ENCODE measurements around the gene TGFB2.

The TGFB2 gene

DNA sequence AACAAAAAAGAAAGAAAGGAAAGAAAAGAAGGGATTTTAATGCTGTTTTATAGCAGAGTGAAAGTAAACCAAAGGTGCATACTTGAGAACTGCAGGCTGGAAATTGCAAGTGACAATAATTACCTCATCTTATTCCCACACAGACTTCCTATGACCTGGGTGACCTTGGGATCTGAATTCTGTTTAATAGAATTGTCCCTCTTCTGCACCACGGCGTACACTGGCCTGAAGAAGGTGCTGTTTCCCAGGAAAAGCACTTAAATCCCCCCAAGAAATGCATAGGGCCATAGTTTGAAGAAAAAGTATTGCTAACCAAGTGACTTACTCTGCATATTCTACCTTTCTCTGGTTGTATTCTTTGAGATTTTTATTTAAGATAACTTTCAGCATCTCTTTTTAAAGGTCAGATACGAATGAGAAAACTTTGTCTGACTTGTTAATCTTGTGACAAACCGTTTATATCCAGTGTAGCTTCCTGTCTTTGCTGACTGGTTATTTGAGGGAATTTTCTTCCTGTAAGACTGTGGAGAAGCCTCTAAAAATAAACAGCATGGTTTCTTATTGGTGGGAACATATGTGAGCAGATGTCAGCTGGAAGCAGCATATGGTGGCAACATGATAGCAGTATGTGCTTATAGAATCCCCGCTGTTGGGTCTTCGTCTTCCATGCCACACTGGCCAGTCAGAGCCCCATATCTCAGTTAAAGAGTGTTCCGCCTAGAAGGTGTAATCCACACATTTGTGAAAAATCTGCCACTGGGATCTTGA lies 16.3 kb downstream of the TGFB2 start:
- DNase-seq (ENCODE audit: low read depth): no peak

DNA sequence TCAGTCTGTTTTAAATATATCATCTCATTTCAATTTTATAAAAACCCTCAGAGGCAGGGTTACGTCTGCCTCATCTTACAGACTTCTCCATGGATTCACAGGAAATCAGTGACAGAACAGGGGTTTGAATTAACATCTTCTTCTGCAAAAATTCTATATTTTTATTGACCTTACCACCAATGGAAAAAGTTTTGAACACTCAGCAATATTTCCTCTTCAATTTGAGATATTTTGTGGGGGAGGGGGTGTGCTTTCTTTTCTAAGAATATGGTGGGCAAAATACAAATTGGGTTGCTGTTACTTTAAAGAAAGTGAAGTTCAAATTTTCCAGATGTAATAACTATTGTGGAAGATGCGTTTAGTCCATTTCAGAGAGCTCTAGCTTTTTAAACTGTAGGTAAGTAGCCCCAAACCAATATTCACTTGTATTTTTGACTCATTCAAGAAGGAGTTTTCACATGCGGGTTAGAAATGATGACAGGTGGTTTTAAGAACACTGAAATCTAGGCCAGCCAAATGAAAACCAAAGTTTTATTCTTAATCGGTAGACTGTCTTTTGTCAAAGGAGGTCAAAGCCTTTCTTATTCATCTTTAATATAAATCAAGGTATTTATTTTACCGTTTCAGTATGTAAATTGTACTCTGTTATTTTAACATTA lies 17.4 kb downstream of the TGFB2 start:
- no peak for DNase-seq (ENCODE audit: low read depth)

DNA sequence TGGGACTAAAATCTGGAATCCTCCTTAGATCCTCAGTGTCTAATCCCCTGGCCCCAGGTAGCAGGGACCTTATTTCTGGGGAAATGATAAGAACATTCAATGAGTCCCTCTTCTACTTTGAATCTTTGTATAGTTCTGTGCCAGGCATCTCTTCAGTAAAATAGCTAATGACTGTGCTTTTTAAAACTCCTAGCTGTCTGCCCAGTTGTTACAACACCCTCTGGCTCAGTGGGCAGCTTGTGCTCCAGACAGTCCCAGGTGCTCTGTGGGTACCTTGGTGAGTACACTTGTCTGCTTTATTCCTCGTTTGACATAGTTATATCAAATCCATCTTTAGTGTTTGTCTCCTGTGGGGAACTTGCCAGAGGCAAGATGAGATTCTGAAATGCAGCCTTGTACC lies 18.0 kb downstream of the TGFB2 start:
- no peak for DNase-seq (ENCODE audit: low read depth)

DNA sequence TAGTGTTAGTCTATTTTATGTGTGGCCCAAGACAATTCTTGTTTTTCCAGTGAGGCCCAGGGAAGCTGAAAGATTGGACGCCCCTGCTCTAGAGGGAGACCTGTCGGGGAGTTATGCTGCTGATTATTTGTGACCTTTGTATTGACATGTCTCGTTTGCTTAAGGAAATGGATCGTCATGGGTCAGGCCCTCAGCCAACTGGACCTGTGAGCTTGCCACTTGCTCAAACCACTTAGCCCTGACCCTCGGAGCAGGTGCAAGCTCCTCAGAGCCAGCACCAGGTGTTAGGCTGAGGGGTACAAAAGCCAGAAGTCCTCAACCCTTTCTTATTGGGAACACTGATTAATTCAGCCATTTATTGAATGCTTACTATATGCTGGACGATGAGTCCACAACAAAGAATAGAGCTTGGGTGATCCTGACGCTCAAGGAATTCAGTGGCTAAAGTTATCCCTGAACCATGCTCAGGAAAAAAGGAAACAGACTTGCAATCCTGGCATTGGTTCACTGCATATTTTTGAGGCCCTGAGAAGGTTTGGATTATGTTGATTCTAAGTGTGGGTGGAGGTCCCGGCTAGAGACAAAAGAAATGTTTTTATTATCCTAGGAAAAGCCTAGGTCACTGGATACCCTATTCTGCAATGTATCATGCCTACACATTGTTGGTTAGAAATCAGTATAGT lies 19.0 kb downstream of the TGFB2 start:
- DNase-seq (ENCODE audit: low read depth): no peak

DNA sequence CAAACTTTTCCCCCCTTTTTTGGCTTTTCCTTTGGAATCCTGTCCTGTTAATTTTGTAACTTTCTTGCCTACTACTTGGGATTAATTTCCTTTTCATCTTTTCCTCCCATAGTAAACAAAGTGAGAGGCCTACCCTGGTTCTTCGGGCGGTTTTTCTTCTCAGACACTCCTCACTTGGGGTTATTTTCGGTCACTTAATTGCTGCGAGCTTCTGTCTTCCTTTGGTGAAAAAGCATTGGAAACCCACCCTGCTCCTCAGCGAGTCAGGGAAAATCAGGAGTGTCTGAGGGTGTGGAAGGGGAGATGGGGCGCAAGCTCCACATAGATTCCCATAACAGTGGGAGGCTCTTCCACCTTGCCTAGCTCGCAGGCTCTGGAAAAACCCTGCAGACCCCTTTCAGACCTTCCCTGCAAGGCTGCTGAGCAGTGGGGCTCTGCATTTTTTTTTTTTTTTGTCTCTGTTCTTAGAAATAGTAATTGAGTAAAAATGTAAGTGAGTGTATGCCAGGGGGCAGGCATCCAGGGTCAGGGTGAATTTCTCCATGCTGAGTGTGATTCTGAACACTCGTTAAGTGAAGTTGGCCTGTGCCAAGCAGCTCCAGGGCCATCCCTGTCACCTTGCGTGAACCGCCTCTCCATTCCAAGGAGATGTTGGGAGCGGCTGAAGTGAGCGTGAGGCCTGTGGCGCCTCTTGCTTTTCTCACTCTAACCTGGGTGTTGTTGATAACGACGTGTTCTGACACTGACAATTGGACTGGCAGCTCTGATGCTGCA lies 20.3 kb downstream of the TGFB2 start:
- DNase-seq (ENCODE audit: low read depth): no peak

DNA sequence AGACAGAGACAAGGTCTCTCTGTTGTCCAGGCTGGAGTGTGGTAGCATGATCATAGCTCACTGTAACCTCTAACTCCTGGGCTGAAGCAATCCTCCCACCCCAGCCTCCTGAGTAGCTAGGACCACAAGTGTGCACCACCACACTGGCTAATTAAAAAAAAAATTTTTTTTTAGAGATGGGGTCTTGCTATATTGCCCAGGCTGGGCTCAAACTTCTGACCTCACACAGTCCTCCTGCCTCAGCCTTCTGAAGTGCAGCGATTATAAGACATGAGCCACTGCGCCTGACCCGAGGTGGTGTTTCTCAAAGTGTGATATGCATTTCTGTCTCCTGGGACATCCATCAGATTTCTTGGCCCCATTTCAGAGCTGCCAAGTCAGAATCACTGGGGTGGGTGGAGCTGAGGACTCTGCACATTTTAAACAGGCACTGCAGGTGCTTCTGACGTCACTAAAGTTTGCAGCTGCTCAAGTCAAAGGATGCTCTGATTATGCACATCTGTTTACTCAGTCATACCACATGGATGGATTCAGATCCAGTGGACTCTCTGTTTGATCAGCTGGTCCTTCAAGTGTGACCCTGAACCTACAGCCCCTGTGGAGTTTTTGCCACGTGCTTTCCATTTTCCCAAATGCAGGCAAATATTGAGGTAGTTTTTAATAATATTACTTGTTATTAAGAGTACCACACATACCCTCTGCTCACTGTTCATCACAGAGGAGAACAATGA lies 21.4 kb downstream of the TGFB2 start:
- DNase-seq (ENCODE audit: low read depth): no peak

DNA sequence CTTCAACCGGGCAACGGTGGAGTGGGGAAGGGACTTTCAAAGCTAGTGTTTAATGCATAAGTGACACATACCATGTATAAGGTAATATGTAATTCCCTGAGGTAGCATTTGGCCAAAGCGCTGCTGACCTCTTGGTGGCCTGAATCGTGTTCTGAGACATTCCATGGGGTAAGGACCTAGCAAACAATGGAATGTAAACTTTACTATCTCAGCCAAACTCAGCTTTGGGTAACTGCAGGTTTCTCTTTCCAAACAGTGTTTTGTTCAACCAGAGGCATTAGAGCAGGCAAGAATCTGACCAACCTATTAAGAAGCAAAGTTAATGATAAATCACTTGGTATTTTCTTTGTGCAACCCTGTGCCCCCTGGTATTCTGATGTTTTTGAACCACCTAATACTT lies 22.0 kb downstream of the TGFB2 start:
- no peak for DNase-seq (ENCODE audit: low read depth)

DNA sequence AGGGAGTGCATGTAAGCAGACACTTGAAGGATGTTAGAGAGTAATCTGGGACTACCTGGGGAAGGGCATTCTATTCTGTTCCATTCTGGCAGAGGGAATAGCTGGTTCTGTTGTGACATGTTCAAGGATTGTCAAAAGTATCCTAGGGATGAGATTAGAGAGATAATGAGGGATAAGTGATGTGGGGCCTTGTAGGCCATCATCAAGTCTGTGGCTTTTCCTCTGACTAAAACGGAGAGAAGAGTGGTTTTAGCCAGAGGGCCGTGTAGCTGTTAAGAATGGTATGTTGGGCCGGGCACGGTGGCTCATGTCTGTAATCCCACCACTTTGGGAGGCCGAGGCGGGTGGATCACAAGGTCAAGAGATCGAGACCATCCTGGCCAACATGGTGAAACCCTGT lies 23.6 kb downstream of the TGFB2 start:
- DNase-seq (ENCODE audit: low read depth): no peak

DNA sequence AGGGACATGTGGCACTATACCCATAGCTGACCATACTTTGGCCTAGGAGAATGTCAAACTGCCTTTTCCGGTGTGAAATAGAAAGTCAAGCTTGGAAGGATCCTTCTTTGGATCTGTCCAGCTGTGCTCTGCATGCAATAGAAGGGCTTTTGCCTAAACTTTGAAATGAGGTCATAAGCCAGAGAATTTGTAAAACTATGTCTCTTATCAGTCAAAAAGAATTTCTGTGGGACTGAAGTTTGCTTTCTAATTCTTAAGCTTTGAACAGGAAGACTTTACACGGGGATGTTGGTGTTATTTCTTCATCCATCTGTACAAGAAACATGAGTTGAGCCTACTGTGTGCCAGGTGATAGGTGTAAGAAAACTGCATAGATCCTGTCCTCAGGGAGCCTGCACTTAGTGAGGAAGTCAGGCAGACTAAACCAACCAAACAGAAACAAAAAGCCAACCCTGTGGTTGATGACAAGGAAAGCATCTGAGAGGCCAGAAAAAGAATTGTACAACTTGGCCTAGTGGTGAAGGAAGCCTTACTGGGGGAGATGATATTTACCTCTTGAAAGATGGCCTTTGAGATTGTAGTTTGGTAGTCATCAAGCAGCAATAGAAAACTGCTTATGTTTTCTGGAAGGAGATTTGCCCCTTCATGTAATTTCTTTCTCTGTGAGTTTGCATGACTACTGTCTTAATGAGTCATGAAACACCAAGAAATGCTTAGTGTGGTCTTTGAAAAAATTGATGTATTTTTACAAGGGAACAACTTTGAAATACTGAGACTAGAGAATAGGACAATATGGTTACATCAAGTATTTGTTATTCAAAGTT lies 24.8 kb downstream of the TGFB2 start:
- no peak for DNase-seq (ENCODE audit: low read depth)

DNA sequence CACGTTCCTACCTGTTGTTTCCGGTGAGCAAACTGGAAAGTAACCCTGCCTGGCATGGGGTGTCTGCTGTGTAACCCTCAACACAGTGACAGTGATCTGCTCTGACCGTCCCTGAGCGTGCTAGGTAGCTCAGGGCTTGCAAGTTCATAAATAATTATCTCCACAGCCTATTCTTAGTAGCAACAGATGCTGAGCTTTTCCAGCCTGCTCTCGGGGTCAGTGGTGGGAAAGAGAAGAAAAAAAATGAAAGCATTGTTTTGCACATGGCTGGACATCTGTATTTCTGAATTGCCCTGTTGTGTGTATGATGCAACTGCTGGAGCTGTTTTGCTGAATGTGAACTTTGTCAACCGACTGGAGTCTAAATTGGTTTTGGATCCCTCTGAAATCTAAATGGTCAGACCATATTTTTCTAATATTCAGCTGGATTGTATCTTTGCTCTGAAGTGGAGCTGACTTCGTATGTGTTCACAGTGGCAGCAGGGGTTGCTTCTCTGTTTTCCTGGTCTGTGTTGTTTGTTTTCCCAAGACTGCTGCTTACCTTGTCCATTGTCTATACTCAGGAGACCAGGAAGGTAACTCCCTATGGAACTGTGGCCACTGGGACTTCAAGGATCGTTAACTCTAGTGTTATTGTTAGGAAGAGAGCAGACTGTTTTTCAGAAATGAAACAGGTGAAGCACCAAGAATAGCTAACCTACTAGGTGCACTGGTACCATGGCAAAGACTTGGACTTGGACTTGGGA lies 27.0 kb downstream of the TGFB2 start:
- DNase-seq (ENCODE audit: low read depth): no peak

DNA sequence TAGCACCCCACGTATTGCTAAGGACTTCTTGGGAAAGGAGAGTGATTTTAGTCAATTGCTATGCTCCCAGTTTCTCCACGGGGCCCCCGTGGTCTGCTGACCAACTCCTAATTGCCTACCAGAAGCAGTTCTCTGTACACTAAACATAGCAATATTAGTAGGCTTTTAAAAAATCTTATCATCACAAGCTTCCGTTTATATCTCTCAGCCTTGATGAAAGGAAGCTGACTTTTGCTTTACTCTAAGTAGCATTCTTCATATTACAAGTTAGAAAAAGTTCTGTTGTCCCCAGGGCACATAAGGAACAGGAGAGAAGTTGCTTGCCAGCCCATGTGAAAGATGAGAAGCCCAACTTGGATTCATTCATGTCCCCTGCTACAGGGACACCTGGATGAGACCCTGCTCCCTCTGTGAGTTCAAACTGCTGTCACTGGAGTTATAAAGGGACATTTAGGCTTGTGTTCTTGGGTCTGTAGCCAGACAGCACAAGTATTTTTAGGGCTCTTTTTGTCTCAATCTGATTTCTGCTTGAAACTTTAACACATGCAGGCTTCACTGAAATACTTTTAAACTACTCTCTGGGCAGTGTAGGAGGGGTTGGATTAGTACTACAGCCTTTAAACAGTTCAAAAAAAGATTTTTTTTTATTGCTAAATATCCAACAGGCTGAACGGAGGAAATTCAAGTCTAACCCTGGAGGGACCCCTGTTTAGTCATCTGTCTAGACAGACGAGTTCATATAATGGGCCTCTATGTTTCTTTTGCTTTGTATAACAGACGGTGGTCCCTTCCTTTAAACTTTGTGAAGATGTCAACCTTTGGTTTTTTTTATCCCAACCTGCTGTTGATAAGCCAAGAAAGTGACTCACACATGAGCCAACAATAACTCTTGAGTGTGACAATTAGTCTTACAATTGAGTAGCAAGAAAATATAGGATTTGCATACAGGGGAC lies 29.5 kb downstream of the TGFB2 start:
- no peak for DNase-seq (ENCODE audit: low read depth)

DNA sequence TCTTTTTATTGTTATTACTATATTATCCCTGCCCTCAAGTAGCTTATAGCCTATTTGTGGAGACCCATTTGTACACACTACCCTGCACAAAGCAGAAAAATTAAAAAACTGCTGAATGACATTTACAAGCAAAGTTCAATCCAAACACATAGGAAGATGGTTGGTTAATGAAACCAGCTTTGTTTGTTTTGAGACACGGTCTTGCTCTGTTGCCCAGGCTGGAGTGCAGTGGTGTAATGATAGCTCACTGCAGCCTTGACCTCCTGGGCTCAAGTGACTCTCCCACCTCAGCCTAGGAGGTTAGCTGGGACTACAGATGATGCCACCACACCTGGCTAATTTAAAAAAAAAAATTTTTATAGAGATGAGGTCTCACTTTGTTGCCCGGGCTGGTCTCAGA lies 31.6 kb downstream of the TGFB2 start:
- no peak for DNase-seq (ENCODE audit: low read depth)

DNA sequence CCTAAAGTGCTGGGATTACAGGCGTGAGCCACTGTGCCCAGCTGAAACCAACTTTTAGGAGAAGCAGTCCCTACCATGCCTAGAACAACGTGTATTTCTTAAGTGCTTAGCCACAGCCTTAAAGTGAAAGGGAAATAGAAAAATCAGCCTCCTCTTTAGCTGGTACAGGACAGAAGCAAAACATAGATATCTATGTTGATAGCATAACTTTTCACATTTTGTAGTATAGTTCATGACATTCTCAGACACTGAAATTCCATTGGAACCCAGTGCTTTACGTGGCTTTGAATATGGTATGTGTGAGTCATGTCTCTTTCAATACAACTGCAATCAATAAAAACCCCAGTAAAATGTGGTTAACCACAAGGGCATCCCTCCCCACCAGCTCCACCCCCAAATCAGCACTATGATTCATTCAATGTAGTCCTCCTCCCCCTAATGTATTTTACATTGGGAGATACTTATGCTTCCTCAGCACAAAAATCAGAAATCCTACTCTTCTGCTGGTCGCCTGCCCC lies 32.1 kb downstream of the TGFB2 start:
- peak; percentile 11 for DNase-seq (ENCODE audit: low read depth)

DNA sequence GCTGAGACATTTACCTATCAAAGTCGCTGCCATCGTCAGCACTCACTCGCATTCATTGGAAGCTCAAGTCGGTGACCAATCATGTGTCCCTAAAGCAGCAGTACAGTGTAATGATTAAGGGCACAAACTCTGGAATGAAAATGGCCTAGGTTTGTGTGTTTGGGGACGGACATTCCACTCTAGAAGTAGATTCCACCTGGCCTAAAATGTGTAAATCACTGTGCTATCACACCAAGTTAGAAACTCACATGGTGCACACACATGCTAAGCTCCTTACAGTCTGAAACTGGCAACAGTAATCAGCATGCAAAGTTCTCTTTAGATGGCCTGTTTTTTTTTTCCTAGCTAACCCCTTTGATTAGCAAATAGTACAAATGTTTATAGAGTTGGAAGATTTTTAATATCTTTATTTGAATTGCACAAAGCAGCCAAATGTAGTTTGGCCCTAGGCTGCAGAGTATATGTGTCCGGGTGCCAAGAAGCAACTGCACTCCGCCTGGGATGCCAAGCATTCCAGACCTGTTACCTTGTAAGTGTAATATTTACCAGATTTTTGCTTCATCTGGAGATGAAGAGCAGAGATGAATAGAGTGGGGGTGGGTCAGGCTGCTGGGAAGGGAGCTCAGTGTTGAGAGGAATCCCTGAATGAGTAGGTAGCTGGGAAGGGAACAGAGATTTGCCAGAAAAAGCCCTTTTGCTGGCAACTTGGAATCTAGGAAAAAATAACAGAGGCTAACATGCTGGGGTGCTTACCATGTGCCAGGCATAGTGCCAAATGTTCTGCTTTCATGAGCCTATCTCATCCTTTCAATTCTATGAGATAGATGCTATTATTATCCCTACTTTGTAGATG lies 35.2 kb downstream of the TGFB2 start:
- no peak for DNase-seq (ENCODE audit: low read depth)

DNA sequence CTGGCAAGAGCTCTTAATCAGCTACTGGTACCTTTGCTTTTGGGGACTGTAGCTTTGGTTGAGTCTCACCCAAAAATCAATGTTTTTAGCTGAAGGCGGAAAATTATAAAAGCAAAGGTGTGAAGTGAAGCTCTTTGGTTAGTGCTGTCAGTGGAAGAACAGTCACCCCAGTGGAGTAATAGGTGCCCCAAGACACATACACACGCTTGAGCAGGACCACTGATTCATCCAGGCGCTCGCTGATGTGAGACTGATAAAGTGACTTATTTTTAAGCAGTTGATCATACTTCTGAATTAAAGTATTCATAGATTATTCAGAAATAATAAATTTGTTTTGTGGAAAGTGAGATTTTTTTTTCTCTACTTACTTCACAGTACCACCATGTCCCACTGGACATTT lies 37.1 kb downstream of the TGFB2 start:
- no peak for DNase-seq (ENCODE audit: low read depth)

DNA sequence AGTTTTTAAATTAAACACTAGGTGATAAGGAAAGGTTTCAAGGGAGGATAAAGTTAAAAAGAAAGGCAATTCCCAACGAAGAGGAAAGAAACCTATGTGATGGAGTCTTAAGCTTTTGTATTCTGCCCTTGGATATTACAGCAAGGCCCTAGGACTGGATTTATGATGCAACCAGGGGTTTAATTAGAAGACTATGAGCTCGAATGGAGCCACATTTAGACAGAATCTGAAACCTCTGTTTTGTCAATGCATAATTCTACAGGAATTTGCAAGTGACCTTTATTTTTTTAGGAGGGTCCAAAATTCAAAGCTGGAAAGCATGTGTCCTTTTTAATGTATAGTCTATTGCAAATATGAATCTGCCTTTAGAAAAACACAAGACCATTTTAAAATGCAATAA lies 37.9 kb downstream of the TGFB2 start:
- DNase-seq (ENCODE audit: low read depth): no peak

DNA sequence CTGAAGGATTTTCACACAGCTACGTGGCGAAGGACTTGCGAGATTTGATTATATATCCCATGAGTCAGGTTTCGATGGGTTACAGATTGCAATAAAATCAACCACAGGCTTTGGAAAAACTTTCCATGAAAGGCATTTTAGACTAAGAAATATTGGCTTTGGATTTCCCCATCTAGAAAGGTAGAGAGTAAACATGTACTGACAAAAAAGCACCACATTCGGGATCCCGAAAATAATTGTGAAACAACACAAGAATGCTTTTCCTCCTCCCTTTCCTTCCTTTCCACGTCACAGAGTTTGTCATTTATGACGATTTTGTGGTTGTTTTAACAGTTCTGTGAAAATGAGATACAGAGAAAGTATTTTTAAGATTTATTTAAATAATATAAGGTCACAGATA lies 38.5 kb downstream of the TGFB2 start:
- no peak for DNase-seq (ENCODE audit: low read depth)

DNA sequence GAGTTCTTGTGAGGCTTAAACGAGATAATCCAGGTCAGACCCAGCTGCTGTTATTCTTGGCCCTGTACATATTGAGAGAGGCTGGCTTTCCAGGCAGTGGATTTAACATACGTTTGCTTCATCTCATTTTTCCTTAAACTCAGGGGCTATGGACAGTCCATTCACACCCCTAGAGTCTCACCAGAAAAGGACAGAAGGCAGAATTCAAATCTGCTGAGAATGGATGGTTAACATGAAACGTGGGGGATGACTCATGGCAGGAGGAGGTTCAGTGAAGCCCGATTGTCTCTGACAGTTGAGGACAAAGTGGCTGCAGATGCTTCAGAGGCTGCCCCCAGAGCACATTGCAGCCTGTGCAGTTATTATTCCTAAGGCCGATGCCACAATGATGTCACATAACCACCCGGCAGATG lies 39.5 kb downstream of the TGFB2 start:
- DNase-seq (ENCODE audit: low read depth): no peak
